H1 (cell line): ENCODE data around the gene PAK5. TPM values are rescaled to one million over a fixed set of nuclear protein-coding genes. Genes with fewer than 3 reads are reported as not detected.

ENCODE experiments used
- CTCF ChIA-PET: fragments of 300-600 bp; sonication (Branson Sonifier 250); formaldehyde crosslinking; loops from one replicate; lab custom pipeline; 2021; ENCODE audit not compliant: partially characterized antibody; lab: Charles Lee
- POLR2A ChIA-PET: fragments of 300-600 bp; sonication (Branson Sonifier 250); formaldehyde crosslinking; loops from one replicate; lab custom pipeline; 2021; ENCODE audit warnings: inconsistent platforms; ENCODE audit not compliant: partially characterized antibody; lab: Charles Lee
- DNase-seq, 2 experiments: peaks; one replicate each; pipeline versions ENCODE4 v3.0.0 to v3.0.0-alpha.2; 2010 to 2022; ENCODE audit warnings: low spot score in 2 of 2, low read depth in 1 of 2, mixed read lengths in 1 of 2
- FAIRE-seq: peaks from 2 replicates; lab custom pipeline; 2011; peaks lifted over from hg19 to GRCh38; lab: Jason Lieb, UNC
- H2AFZ ChIP-seq: 2 replicates; pipeline ENCODE4 v1.8.1; 2012; ENCODE audit warnings: low read length, inconsistent platforms
- H2AK5ac ChIP-seq: 2 replicates; pipeline ENCODE4 v1.6.1; 2013; ENCODE audit warnings: low read depth, low read length
- H2BK120ac ChIP-seq: replicated peaks from 2 replicates; pipeline ENCODE3; 2013; ENCODE audit warnings: low read depth, low read length, inconsistent platforms
- H2BK12ac ChIP-seq: 2 replicates; pipeline ENCODE4 v1.6.1; 2013; ENCODE audit warnings: low read depth, low read length
- H2BK15ac ChIP-seq: 2 replicates; pipeline ENCODE4 v1.6.1; 2013; ENCODE audit warnings: low read length
- H2BK20ac ChIP-seq: 2 replicates; pipeline ENCODE4 v1.6.1; 2013; ENCODE audit warnings: low read length
- H2BK5ac ChIP-seq: 2 replicates; pipeline ENCODE4 v1.6.1; 2013; ENCODE audit warnings: low read depth, low read length
- H3K14ac ChIP-seq: 2 replicates; pipeline ENCODE4 v1.6.1; 2013; ENCODE audit warnings: inconsistent platforms; ENCODE audit not compliant: insufficient read length
- H3K18ac ChIP-seq: 2 replicates; pipeline ENCODE4 v1.6.1; 2013; ENCODE audit warnings: low read length; ENCODE audit errors: extremely low read depth
- H3K23ac ChIP-seq: 2 replicates; pipeline ENCODE4 v1.6.1; 2013; ENCODE audit warnings: inconsistent platforms; ENCODE audit not compliant: insufficient read length
- H3K23me2 ChIP-seq: 2 replicates; pipeline ENCODE4 v1.6.1; 2013; ENCODE audit warnings: low read depth, low read length
- H3K27ac ChIP-seq: 2 replicates; pipeline ENCODE4 v1.6.1; 2011; ENCODE audit warnings: low read depth, low read length, inconsistent platforms
- H3K27me3 ChIP-seq, 4 experiments: replicated peaks in 1 of 4; 1 replicate in 1 of 4; 2 replicates in 3 of 4; pipeline versions ENCODE4 v1.6.1 to v1.8.1; 2011 to 2013; ENCODE audit warnings: low read length in 3 of 4, mild to moderate bottlenecking in 3 of 4, inconsistent platforms in 2 of 4, mixed read lengths in 2 of 4, moderate library complexity in 1 of 4; ENCODE audit not compliant: control insufficient read depth in 3 of 4, insufficient read depth in 3 of 4; ENCODE audit errors: extremely low read depth in 1 of 4
- H3K36me3 ChIP-seq, 4 experiments: 2 replicates each; pipeline versions ENCODE4 v1.6.1 to v1.8.1; 2011 to 2013; ENCODE audit warnings: mild to moderate bottlenecking in 4 of 4, low read length in 3 of 4, moderate library complexity in 2 of 4, control low read depth in 1 of 4, inconsistent platforms in 1 of 4; ENCODE audit not compliant: insufficient read depth in 4 of 4, control insufficient read depth in 2 of 4
- H3K4ac ChIP-seq: replicated peaks from 2 replicates; pipeline ENCODE3; 2013; ENCODE audit warnings: low read length, low read depth, mixed read lengths, inconsistent platforms; ENCODE audit not compliant: insufficient read length
- H3K4me1 ChIP-seq, 4 experiments: replicated peaks in 1 of 4; 1 replicate in 1 of 4; 2 replicates in 3 of 4; pipeline versions ENCODE4 v1.6.1 to v1.8.1; 2011 to 2013; ENCODE audit warnings: low read length in 3 of 4, inconsistent platforms in 2 of 4, mixed read lengths in 1 of 4; ENCODE audit not compliant: insufficient read depth in 4 of 4, control insufficient read depth in 3 of 4
- H3K4me2 ChIP-seq, 2 experiments: 2 replicates each; pipeline versions ENCODE4 v1.6.1 to v1.8.1; 2011 to 2013; ENCODE audit warnings: low read depth in 2 of 2, low read length in 2 of 2, control low read depth in 1 of 2, inconsistent platforms in 1 of 2, mild to moderate bottlenecking in 1 of 2; ENCODE audit not compliant: insufficient read depth in 1 of 2
- H3K4me3 ChIP-seq, 4 experiments: fragments of 200-600, 300-600 bp in 1 of 4; sonication (generic), shearing (Covaris generic), sonication (Bioruptor Twin) in 1 of 4; 2 replicates each; pipeline versions ENCODE4 v1.5.1 to v1.8.1; 2011 to 2016; ENCODE audit warnings: low read length in 4 of 4, low read depth in 3 of 4, control low read depth in 2 of 4, inconsistent platforms in 2 of 4, mild to moderate bottlenecking in 2 of 4, mixed read lengths in 1 of 4, moderate library complexity in 1 of 4; ENCODE audit not compliant: insufficient read depth in 2 of 4; ENCODE audit errors: extremely low read depth in 1 of 4
- H3K56ac ChIP-seq: replicated peaks from 2 replicates; pipeline ENCODE3; 2013; ENCODE audit warnings: low read depth, mild to moderate bottlenecking, mixed read lengths, low read length, inconsistent platforms; ENCODE audit not compliant: insufficient read length
- H3K79me1 ChIP-seq: 2 replicates; pipeline ENCODE4 v1.6.1; 2013; ENCODE audit warnings: low read depth, low read length, control low read depth
- H3K79me2 ChIP-seq, 2 experiments: 2 replicates each; pipeline versions ENCODE4 v1.6.1 to v1.8.1; 2012 to 2013; ENCODE audit warnings: low read length in 2 of 2, mild to moderate bottlenecking in 2 of 2, inconsistent platforms in 1 of 2; ENCODE audit not compliant: insufficient read depth in 2 of 2, control insufficient read depth in 1 of 2
- H3K9ac ChIP-seq, 4 experiments: replicated peaks in 1 of 4; 1 replicate in 1 of 4; 2 replicates in 3 of 4; pipeline versions ENCODE4 v1.6.1 to v1.8.1; 2011 to 2013; ENCODE audit warnings: low read depth in 3 of 4, low read length in 3 of 4, control low read depth in 2 of 4, mild to moderate bottlenecking in 2 of 4, moderate library complexity in 2 of 4, inconsistent platforms in 1 of 4; ENCODE audit errors: extremely low read depth in 1 of 4
- H3K9me3 ChIP-seq, 2 experiments: 2 replicates each; pipeline versions ENCODE4 v1.6.1 to v1.8.1; 2012 to 2013; ENCODE audit warnings: mild to moderate bottlenecking in 2 of 2, moderate library complexity in 2 of 2, control low read depth in 1 of 2, inconsistent platforms in 1 of 2, low read depth in 1 of 2, low read length in 1 of 2, mixed read lengths in 1 of 2; ENCODE audit not compliant: insufficient read depth in 2 of 2
- H4K20me1 ChIP-seq, 2 experiments: replicated peaks in 1 of 2; 2 replicates each; pipeline versions ENCODE3 to v1.8.1; 2011 to 2013; ENCODE audit warnings: inconsistent platforms in 2 of 2, low read length in 2 of 2, mild to moderate bottlenecking in 1 of 2; ENCODE audit not compliant: insufficient read depth in 2 of 2, control insufficient read depth in 1 of 2
- H4K5ac ChIP-seq: 2 replicates; pipeline ENCODE4 v1.6.1; 2013; ENCODE audit warnings: low read length, low read depth, mixed read lengths, inconsistent platforms; ENCODE audit not compliant: insufficient read length
- H4K8ac ChIP-seq: 2 replicates; pipeline ENCODE4 v1.8.0; 2013; ENCODE audit warnings: mild to moderate bottlenecking, moderate library complexity, low read length, inconsistent platforms; ENCODE audit not compliant: insufficient read depth; ENCODE audit errors: extremely low read depth
- H4K91ac ChIP-seq: replicated peaks from 2 replicates; pipeline ENCODE3; 2013; ENCODE audit warnings: low read length, mixed read lengths, inconsistent platforms; ENCODE audit not compliant: insufficient read length
- KDM5A ChIP-seq: fragments of 200-600 bp; IDR thresholded peaks from 2 replicates; pipeline ENCODE4 v1.7.1; 2012; ENCODE audit warnings: mild to moderate bottlenecking, low read length, inconsistent platforms, mixed read lengths
- RAD21 ChIP-seq, 2 experiments: IDR thresholded peaks in 1 of 2; conservative IDR thresholded peaks in 1 of 2; 2 replicates each; pipeline ENCODE4 v1.6.1; 2011; ENCODE audit warnings: low read depth in 2 of 2, low read length in 2 of 2, improper control_type of control experiment in 1 of 2, inconsistent platforms in 1 of 2, mild to moderate bottlenecking in 1 of 2, moderate library complexity in 1 of 2
- RNF2 ChIP-seq: fragments of 200-900, 300-1000 bp; sonication (generic); IDR thresholded peaks from 2 replicates; pipeline ENCODE4 v1.7.1; 2016; ENCODE audit warnings: borderline replicate concordance, low read depth, mild to moderate bottlenecking, antibody characterized with exemption, low read length; ENCODE audit not compliant: poor library complexity, severe bottlenecking; ENCODE audit errors: missing control alignments
- WGBS, 2 experiments: shearing (Covaris generic) in 1 of 2; methylation state at CpG; one replicate each; pipeline versions ENCODE4 v1.1.6 to v1.1.7; 2013 to 2015; ENCODE audit warnings: low lambda C conversion rate in 2 of 2, mixed read lengths in 2 of 2, inconsistent platforms in 1 of 2, low coverage in 1 of 2, missing lambda C conversion rate in 1 of 2; ENCODE audit not compliant: insufficient replicate concordance in 2 of 2, insufficient coverage in 1 of 2, insufficient read length in 1 of 2; ENCODE audit errors: extremely low coverage in 1 of 2, missing lambda C conversion rate in 1 of 2; 5-methylcytosine and 5-hydroxymethylcytosine counted together
- polyA plus RNA-seq, 7 experiments: library from polyadenylated mRNA; depleted of rRNA in 3 of 7; stranded (reverse) in 5 of 7; unstranded in 2 of 7; fragments of >200 nt in 5 of 7; fragments of 200-250 nt in 2 of 7; gene quantifications; 1 replicate in 5 of 7; 2 replicates in 1 of 7; 4 replicates in 1 of 7; pipeline versions ENCODE4 v1.2.1 to v1.2.3, GENCODE V29; 2011 to 2013; ENCODE audit warnings: missing spikeins in 2 of 7, mixed read lengths in 2 of 7
- total RNA-seq: library from RNA; stranded (reverse); fragmentation: NEBNext Ultra II Directional; extraction: Animal tissue kit (Norgen Biotek cat#: 25700); gene quantifications from 2 replicates; pipeline ENCODE4 v1.2.1, GENCODE V29; 2021

Gene PAK5
- total and polyA plus RNA-seq, 2 of the 8 experiments (the other 6 are each of a cell fraction or from before 2014, with no cell fraction given), result 0.54 to 0.80 TPM

GRCh38 chr20:9852566-9852965, 13.7 kb upstream of the PAK5 start:
- no peak overlapping the region for H2AK5ac ChIP-seq
- H3K4me3 ChIP-seq, result no peak overlapping the region
- no peaks in the 10 kb centered on the region for H3K27me3 ChIP-seq
- no peaks in the 10 kb centered on the region for H3K9me3 ChIP-seq
- H3K36me3 ChIP-seq, result no peaks in the 10 kb centered on the region
- no peak overlapping the region for H3K4me2 ChIP-seq
- H2BK15ac ChIP-seq, result no peak overlapping the region
- H3K9ac ChIP-seq, result no peak overlapping the region
- H3K79me2 ChIP-seq, result no peaks in the 10 kb centered on the region
- H3K79me1 ChIP-seq, result no peaks in the 10 kb centered on the region
- CTCF ChIA-PET, result interaction anchor here (0.7 to 2.6 kb wide), 4 partner anchors 19 to 51 kb away, joined by 3 to 10 read pairs (median 3); no protein-coding TSS in a partner anchor
- no peak overlapping the region for H3K56ac ChIP-seq
- no peak overlapping the region for H3K18ac ChIP-seq
- WGBS, 2 experiments, result 80% methylated on average over 2 of the region's 2 CpGs; no CpG with 5 or more reads in 1 of the 2 experiments
- FAIRE-seq (no peak), DNase-seq (no peak)
- POLR2A ChIA-PET, result no interaction called here
- no peak overlapping the region for H2AFZ ChIP-seq
- H2BK120ac ChIP-seq, result no peak overlapping the region
- H2BK5ac ChIP-seq, result no peak overlapping the region
- no peak overlapping the region for H3K27ac ChIP-seq
- H4K5ac ChIP-seq, result no peak overlapping the region
- no peak overlapping the region for H3K4ac ChIP-seq
- H3K4me1 ChIP-seq, result no peaks in the 10 kb centered on the region
- H2BK12ac ChIP-seq, result no peak overlapping the region
- H4K91ac ChIP-seq, result no peak overlapping the region
- TF ChIP-seq RNF2, result no peak
- TF ChIP-seq RAD21 (IDR thresholded peaks at IDR 0.05 in 1 of 2, conservative IDR thresholded peaks at IDR 0.05 in 1 of 2; ENCODE audit: low read depth in 2 of 2, low read length in 2 of 2), result no peak
- no peak for TF ChIP-seq KDM5A
- H2BK20ac ChIP-seq, result no peak overlapping the region
- H3K23me2 ChIP-seq, result no peaks in the 10 kb centered on the region; the same call in 1 of the 2 replicates
- H3K14ac ChIP-seq, result no peak overlapping the region
- no peak overlapping the region for H4K8ac ChIP-seq
- H4K20me1 ChIP-seq, result no peaks in the 10 kb centered on the region
- no peak overlapping the region for H3K23ac ChIP-seq
